Measurements from ENCODE around the gene MIR17HG.

The MIR17HG gene

DNA sequence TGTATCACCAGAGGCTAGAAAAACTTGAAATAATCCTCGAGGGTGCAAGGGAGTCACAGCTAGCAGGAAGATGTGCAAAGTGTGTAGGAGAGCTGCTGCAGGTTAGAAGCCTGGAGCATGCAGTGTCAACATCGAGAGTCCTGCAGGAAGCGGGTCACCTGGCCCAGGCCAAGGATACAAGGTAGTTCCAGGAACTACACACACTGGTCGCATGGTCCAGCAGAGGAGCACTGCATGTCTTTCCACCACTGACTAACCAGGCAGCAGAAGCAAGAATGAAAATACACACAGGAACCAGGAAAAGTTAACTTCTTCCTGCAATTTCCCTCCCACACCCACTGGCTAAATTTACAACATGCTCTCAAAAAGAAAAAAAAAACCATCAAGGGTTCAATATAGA is 36.0 kb upstream of the MIR17HG start:
- Histone ChIP-seq H3K4ac (ENCODE audit: low read depth in 1 of 2, low read length in 2 of 2) (no peak overlapping the region), H2BK120ac (ENCODE audit: low read depth, low read length) (no peak overlapping the region), H3K23ac (ENCODE audit: low read length in 2 of 2) (no peak overlapping the region), H3K4me1 (ENCODE audit: control insufficient read depth, insufficient read depth, low read depth, low read length) (no peaks in the 10 kb centered on the region), H2BK15ac (ENCODE audit: low read depth, poor library complexity, severe bottlenecking) (no peak overlapping the region), H3K14ac (ENCODE audit: low read length in 2 of 2) (no peak overlapping the region), H3K79me1 (replicated peaks; ENCODE audit: low read length, poor library complexity, severe bottlenecking) (no peaks in the 10 kb centered on the region), H3K9me3 (ENCODE audit: control insufficient read depth, low read length) (no peaks in the 10 kb centered on the region), H3K27ac (ENCODE audit: low read length, poor library complexity, severe bottlenecking) (no peak overlapping the region), H3K36me3 (ENCODE audit: control insufficient read depth in 1 of 2, insufficient read depth in 2 of 2, low read depth in 1 of 2, low read length in 2 of 2) (no peaks in the 10 kb centered on the region), H4K8ac (ENCODE audit: low read length) (no peak overlapping the region), H3K18ac (ENCODE audit: low read depth in 1 of 2, low read length in 2 of 2) (no peak overlapping the region), H2BK12ac (ENCODE audit: low read length in 2 of 2) (no peak overlapping the region), H3K4me3 (ENCODE audit: insufficient read depth in 1 of 2, low read depth in 1 of 2, low read length in 2 of 2) (no peak overlapping the region), H2AFZ (ENCODE audit: low read depth, low read length) (no peak overlapping the region), H4K91ac (ENCODE audit: low read length) (no peak overlapping the region), H2BK5ac (ENCODE audit: low read depth, low read length, poor library complexity, severe bottlenecking) (no peak overlapping the region), H3K27me3 (ENCODE audit: control insufficient read depth in 1 of 2, insufficient read depth in 1 of 2, low read length in 2 of 2) (no peaks in the 10 kb centered on the region), H2AK5ac (ENCODE audit: low read length, severe bottlenecking) (no peak overlapping the region), H3K4me2 (ENCODE audit: low read length, poor library complexity, severe bottlenecking) (no peak overlapping the region), H3K9ac (ENCODE audit: low read length) (no peak overlapping the region)
- DNase-seq, result no peak
- WGBS, result 96% methylated on average over 4 of the region's 4 CpGs

DNA sequence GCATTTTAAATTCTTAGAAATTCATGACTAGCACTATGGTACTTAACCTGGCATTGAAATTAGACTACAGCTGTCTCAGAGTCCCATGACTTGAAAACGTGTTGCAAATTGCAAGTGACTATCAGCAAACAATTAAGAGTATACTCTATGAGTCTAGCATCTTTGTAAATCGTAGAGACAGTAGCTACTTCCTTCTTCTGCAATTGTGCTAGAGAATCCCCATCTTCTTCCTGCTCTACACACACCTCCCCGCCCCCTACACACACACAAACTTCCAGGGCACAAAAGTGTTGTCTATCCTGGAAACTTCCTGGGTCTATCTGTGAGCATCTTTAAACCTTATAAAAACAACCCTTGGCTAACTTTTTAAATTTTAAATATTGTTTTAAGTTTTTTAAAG is 35.2 kb upstream of the MIR17HG start:
- Histone ChIP-seq H2AK5ac (ENCODE audit: low read length, severe bottlenecking) (no peak overlapping the region), H2BK120ac (ENCODE audit: low read depth, low read length) (no peak overlapping the region), H2BK12ac (ENCODE audit: low read length in 2 of 2) (no peak overlapping the region), H3K27ac (ENCODE audit: low read length, poor library complexity, severe bottlenecking) (no peak overlapping the region), H3K4me3 (ENCODE audit: insufficient read depth in 1 of 2, low read depth in 1 of 2, low read length in 2 of 2) (no peak overlapping the region), H3K27me3 (ENCODE audit: control insufficient read depth in 1 of 2, insufficient read depth in 1 of 2, low read length in 2 of 2) (no peaks in the 10 kb centered on the region), H3K4me2 (ENCODE audit: low read length, poor library complexity, severe bottlenecking) (no peak overlapping the region), H3K79me1 (replicated peaks; ENCODE audit: low read length, poor library complexity, severe bottlenecking) (no peaks in the 10 kb centered on the region), H3K14ac (ENCODE audit: low read length in 2 of 2) (no peak overlapping the region), H3K4ac (ENCODE audit: low read depth in 1 of 2, low read length in 2 of 2) (no peak overlapping the region), H3K9me3 (ENCODE audit: control insufficient read depth, low read length) (no peaks in the 10 kb centered on the region), H4K91ac (ENCODE audit: low read length) (no peak overlapping the region), H2AFZ (ENCODE audit: low read depth, low read length) (no peak overlapping the region), H2BK15ac (ENCODE audit: low read depth, poor library complexity, severe bottlenecking) (no peak overlapping the region), H3K4me1 (ENCODE audit: control insufficient read depth, insufficient read depth, low read depth, low read length) (no peaks in the 10 kb centered on the region), H4K8ac (ENCODE audit: low read length) (no peak overlapping the region), H3K9ac (ENCODE audit: low read length) (no peak overlapping the region), H3K23ac (ENCODE audit: low read length in 2 of 2) (no peak overlapping the region), H3K18ac (ENCODE audit: low read depth in 1 of 2, low read length in 2 of 2) (no peak overlapping the region), H2BK5ac (ENCODE audit: low read depth, low read length, poor library complexity, severe bottlenecking) (no peak overlapping the region), H3K36me3 (ENCODE audit: control insufficient read depth in 1 of 2, insufficient read depth in 2 of 2, low read depth in 1 of 2, low read length in 2 of 2) (no peaks in the 10 kb centered on the region)
- DNase-seq, result no peak
- WGBS, result 86% methylated on average over 3 of the region's 3 CpGs

GRCh38 chr13:91313103-91313502 is 34.4 kb upstream of the MIR17HG start:
- Histone ChIP-seq H3K9ac (ENCODE audit: low read length) (no peak overlapping the region), H3K79me1 (replicated peaks; ENCODE audit: low read length, poor library complexity, severe bottlenecking) (no peaks in the 10 kb centered on the region), H3K27me3 (ENCODE audit: control insufficient read depth in 1 of 2, insufficient read depth in 1 of 2, low read length in 2 of 2) (no peaks in the 10 kb centered on the region), H3K4me2 (ENCODE audit: low read length, poor library complexity, severe bottlenecking) (no peak overlapping the region), H3K4me3 (ENCODE audit: insufficient read depth in 1 of 2, low read depth in 1 of 2, low read length in 2 of 2) (no peak overlapping the region), H3K23ac (ENCODE audit: low read length in 2 of 2) (no peak overlapping the region), H2BK15ac (ENCODE audit: low read depth, poor library complexity, severe bottlenecking) (no peak overlapping the region), H2BK5ac (ENCODE audit: low read depth, low read length, poor library complexity, severe bottlenecking) (no peak overlapping the region), H2BK120ac (ENCODE audit: low read depth, low read length) (no peak overlapping the region), H3K4ac (ENCODE audit: low read depth in 1 of 2, low read length in 2 of 2) (no peak overlapping the region), H3K14ac (ENCODE audit: low read length in 2 of 2) (no peak overlapping the region), H2AFZ (ENCODE audit: low read depth, low read length) (no peak overlapping the region), H4K91ac (ENCODE audit: low read length) (no peak overlapping the region), H3K18ac (ENCODE audit: low read depth in 1 of 2, low read length in 2 of 2) (no peak overlapping the region), H2AK5ac (ENCODE audit: low read length, severe bottlenecking) (no peak overlapping the region), H3K36me3 (ENCODE audit: control insufficient read depth in 1 of 2, insufficient read depth in 2 of 2, low read depth in 1 of 2, low read length in 2 of 2) (no peaks in the 10 kb centered on the region), H3K9me3 (ENCODE audit: control insufficient read depth, low read length) (no peaks in the 10 kb centered on the region), H2BK12ac (ENCODE audit: low read length in 2 of 2) (no peak overlapping the region), H4K8ac (ENCODE audit: low read length) (no peak overlapping the region), H3K27ac (ENCODE audit: low read length, poor library complexity, severe bottlenecking) (no peak overlapping the region), H3K4me1 (ENCODE audit: control insufficient read depth, insufficient read depth, low read depth, low read length) (no peaks in the 10 kb centered on the region)
- peak; percentile 38 for DNase-seq
- 70% methylated on average over 4 of the region's 5 CpGs for WGBS

DNA sequence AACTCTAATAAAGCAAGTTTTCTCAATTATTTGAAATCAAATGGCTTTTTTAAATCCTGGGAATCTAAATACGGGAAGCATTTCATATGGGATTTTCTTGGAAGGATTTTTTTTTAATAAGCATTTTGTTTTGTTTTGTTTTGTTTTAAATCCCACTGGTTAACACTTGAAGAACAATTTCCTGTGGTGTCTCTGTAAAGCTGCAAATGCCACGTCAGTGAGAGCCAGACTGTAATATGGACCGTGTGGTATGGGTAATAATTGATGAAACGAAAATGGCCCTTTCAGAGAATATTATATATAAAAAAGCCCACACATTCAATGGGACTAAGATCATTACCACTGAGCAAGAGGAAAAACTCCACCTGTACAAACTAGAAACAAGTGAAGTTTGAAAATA is 33.9 kb upstream of the MIR17HG start:
- Histone ChIP-seq H3K27me3 (ENCODE audit: control insufficient read depth in 1 of 2, insufficient read depth in 1 of 2, low read length in 2 of 2) (no peaks in the 10 kb centered on the region), H2BK120ac (ENCODE audit: low read depth, low read length) (no peak overlapping the region), H3K4me3 (ENCODE audit: insufficient read depth in 1 of 2, low read depth in 1 of 2, low read length in 2 of 2) (no peak overlapping the region), H3K18ac (ENCODE audit: low read depth in 1 of 2, low read length in 2 of 2) (no peak overlapping the region), H3K79me1 (replicated peaks; ENCODE audit: low read length, poor library complexity, severe bottlenecking) (no peaks in the 10 kb centered on the region), H2BK15ac (ENCODE audit: low read depth, poor library complexity, severe bottlenecking) (no peak overlapping the region), H3K23ac (ENCODE audit: low read length in 2 of 2) (no peak overlapping the region), H2AK5ac (ENCODE audit: low read length, severe bottlenecking) (no peak overlapping the region), H2BK5ac (ENCODE audit: low read depth, low read length, poor library complexity, severe bottlenecking) (no peak overlapping the region), H3K9ac (ENCODE audit: low read length) (no peak overlapping the region), H2BK12ac (ENCODE audit: low read length in 2 of 2) (no peak overlapping the region), H3K4ac (ENCODE audit: low read depth in 1 of 2, low read length in 2 of 2) (no peak overlapping the region), H3K14ac (ENCODE audit: low read length in 2 of 2) (no peak overlapping the region), H4K8ac (ENCODE audit: low read length) (no peak overlapping the region), H4K91ac (ENCODE audit: low read length) (no peak overlapping the region), H2AFZ (ENCODE audit: low read depth, low read length) (no peak overlapping the region), H3K4me2 (ENCODE audit: low read length, poor library complexity, severe bottlenecking) (no peak overlapping the region), H3K27ac (ENCODE audit: low read length, poor library complexity, severe bottlenecking) (no peak overlapping the region), H3K4me1 (ENCODE audit: control insufficient read depth, insufficient read depth, low read depth, low read length) (no peaks in the 10 kb centered on the region), H3K36me3 (ENCODE audit: control insufficient read depth in 1 of 2, insufficient read depth in 2 of 2, low read depth in 1 of 2, low read length in 2 of 2) (no peaks in the 10 kb centered on the region), H3K9me3 (ENCODE audit: control insufficient read depth, low read length) (no peaks in the 10 kb centered on the region)
- WGBS, result 97% methylated on average over 1 of the region's 4 CpGs
- no peak for DNase-seq
